Brain microvascular endothelial cell (primary cell): ENCODE measurements around the gene ACOX3.

Experiments used
- DNase-seq: peaks from one replicate; pipeline ENCODE4 v3.0.0-alpha.2; 2020
- H3K27ac ChIP-seq: fragments of 250-450 bp; sonication (Bioruptor Pico); 2 replicates; pipeline ENCODE4 v1.5.1; 2020; ENCODE audit warnings: mild to moderate bottlenecking, moderate library complexity
- H3K27me3 ChIP-seq: fragments of 250-450 bp; sonication (Bioruptor Pico); replicated peaks from 2 replicates; pipeline ENCODE4 v1.5.1; 2020; ENCODE audit warnings: mild to moderate bottlenecking
- H3K36me3 ChIP-seq: fragments of 250-450 bp; sonication (Bioruptor Pico); replicated peaks from 2 replicates; pipeline ENCODE4 v1.5.1; 2020; ENCODE audit warnings: mild to moderate bottlenecking
- H3K4me3 ChIP-seq: 2 replicates; pipeline ENCODE4 v1.5.1; 2011; ENCODE audit warnings: low read depth, mild to moderate bottlenecking, control low read depth, low read length, moderate library complexity
- in situ Hi-C: cut with HindIII; loops from 2 replicates; pipeline ENCODE4 v1.10.0; 2017; ENCODE audit warnings: low sequenced_read_pairs, low pct_ligation_motif_present
- TF ChIP-seq, protein P1 (sequence below): IDR thresholded peaks from 2 replicates; pipeline ENCODE4 v1.5.1; 2011; ENCODE audit warnings: low read depth, mild to moderate bottlenecking, moderate library complexity, low read length, control low read depth, inconsistent platforms; ENCODE audit errors: missing control alignments

The ACOX3 gene

DNA sequence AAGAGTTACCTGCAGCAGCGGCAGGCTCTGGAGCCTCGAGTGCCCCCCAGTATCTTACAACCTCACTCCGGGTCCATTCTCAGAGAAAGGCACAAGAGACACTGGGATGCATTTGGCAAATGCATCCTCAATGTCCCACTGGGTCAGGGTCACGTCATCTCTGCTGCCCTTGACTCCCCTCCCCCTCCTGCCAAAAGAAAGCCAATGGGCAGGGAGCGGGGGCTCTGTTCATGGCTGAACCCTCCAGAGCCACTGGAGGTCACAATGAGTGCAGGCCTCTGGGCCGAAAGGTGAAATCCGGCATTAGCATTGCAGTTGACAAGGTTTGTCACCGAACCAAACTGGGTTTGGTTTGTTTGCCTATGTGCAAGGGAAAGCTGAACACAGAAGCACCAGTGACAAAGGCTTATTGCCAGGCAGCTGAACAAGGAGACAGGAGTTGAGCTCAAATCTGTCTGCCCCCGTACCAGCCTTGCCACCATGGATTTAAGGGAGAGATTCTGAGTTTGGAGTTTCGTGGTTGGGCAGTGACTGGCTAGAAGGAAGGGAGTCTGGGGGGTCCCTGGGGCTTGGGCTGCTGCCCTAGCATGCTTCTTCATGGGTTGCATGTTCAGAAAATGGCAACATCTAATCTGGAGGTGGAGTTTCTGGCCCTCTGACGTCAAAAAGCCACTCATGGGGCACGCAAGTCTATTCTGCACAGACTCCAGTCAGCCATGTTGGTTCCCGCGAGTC is 106.6 kb downstream of the ACOX3 start:
- in situ Hi-C loops, result no loop called here
- Histone ChIP-seq H3K27me3 (no peaks in the 10 kb centered on the region), H3K4me3 (no peak overlapping the region), H3K27ac (no peak overlapping the region), H3K36me3 (no peaks in the 10 kb centered on the region)
- TF ChIP-seq, protein P1, sequence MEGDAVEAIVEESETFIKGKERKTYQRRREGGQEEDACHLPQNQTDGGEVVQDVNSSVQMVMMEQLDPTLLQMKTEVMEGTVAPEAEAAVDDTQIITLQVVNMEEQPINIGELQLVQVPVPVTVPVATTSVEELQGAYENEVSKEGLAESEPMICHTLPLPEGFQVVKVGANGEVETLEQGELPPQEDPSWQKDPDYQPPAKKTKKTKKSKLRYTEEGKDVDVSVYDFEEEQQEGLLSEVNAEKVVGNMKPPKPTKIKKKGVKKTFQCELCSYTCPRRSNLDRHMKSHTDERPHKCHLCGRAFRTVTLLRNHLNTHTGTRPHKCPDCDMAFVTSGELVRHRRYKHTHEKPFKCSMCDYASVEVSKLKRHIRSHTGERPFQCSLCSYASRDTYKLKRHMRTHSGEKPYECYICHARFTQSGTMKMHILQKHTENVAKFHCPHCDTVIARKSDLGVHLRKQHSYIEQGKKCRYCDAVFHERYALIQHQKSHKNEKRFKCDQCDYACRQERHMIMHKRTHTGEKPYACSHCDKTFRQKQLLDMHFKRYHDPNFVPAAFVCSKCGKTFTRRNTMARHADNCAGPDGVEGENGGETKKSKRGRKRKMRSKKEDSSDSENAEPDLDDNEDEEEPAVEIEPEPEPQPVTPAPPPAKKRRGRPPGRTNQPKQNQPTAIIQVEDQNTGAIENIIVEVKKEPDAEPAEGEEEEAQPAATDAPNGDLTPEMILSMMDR, result no peak
- DNase-seq, result no peak

DNA sequence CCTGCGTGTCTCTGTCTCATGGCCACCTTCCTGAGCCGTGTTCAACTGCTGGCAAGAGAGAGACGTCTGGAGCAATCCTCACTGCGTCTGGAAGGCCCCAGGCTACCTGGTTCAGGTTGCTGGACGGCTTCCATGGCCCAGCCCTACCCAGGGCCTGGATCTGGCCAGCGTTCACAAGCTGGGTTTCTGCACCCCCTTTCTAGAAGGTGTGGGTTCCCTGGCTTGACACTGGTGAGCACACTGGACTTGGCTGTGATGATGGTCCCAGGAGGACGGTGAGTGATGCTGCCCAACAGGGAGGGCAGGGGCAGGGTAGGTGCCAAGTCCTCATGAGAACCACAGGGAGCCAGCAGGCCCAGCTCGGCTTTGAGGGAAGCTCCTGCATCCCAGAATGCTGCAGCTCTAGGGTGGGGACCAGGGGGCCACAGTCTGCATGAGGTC is 107.6 kb downstream of the ACOX3 start:
- TF ChIP-seq, protein P1, result no peak
- H3K36me3 ChIP-seq, result no peaks in the 10 kb centered on the region
- in situ Hi-C loops, result no loop called here
- no peak overlapping the region for H3K27ac ChIP-seq
- no peak overlapping the region for H3K4me3 ChIP-seq
- H3K27me3 ChIP-seq, result no peaks in the 10 kb centered on the region
- DNase-seq, result no peak

DNA sequence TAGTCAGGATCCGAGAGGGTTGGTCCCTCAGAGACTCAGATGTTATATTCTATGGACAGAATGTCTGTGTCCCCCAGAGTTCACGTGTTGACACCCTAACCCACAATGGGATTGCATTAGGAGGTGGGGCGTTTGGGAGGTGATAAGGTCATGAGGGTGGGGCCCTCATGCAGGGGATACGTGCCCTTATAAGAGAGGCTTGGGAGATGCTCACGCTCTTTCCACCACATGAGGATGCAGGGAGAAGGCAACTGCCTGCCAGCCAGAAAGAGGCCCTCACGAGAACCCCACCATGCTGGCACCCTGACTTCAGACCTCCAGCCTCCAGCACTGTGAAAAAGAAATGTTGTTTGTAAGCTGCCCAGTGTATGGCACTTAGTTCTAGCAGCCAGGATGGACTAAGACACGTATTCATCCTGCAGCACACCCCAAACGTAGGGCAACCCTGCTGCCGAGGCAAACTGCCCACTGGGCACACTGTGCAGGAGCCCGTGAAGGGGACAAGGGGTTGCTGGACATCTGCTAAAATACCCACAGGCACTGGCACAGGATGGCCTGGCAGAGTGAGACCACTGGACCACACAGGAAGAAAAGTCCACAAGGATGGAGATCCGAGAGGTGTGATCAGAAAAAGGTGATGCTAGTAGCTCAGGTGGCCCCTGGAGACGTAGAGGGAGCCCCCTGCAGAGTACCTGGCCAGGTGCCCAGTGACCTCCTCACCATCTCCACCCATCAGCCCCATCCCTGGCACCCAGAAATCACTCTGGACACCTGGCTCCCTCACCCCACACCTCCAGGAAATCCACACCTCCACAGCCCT is 108.3 kb downstream of the ACOX3 start:
- in situ Hi-C loops, result no loop called here
- DNase-seq, result no peak

DNA sequence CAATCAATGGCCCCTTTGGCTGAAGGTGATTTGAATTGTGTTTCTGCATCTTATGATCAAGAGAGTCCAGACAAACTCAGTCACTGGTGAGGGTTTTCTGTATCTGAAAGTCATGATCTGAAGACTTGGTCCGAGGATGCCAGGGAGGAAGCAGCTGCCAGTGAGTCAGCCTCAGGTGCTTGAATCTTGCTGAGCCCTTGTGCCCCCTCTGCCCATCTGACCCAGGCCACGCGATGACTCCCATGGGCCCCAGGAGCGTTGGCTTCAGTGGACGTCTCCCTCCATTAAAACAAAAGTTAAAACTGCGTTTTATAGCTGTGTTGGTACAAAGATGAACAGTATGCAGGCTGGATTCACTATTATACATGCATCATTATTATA is 109.0 kb downstream of the ACOX3 start:
- TF ChIP-seq, protein P1, result no peak
- Histone ChIP-seq H3K4me3 (no peak overlapping the region), H3K36me3 (no peaks in the 10 kb centered on the region), H3K27me3 (no peaks in the 10 kb centered on the region), H3K27ac (no peak overlapping the region)
- in situ Hi-C loops, result no loop called here
- DNase-seq, result no peak

More for the DNA sequence above, 108.3 kb downstream of the ACOX3 start:
- Histone ChIP-seq H3K36me3 (no peaks in the 10 kb centered on the region), H3K4me3 (no peak overlapping the region), H3K27ac (no peak overlapping the region), H3K27me3 (no peaks in the 10 kb centered on the region)
- TF ChIP-seq, protein P1, result no peak

DNA sequence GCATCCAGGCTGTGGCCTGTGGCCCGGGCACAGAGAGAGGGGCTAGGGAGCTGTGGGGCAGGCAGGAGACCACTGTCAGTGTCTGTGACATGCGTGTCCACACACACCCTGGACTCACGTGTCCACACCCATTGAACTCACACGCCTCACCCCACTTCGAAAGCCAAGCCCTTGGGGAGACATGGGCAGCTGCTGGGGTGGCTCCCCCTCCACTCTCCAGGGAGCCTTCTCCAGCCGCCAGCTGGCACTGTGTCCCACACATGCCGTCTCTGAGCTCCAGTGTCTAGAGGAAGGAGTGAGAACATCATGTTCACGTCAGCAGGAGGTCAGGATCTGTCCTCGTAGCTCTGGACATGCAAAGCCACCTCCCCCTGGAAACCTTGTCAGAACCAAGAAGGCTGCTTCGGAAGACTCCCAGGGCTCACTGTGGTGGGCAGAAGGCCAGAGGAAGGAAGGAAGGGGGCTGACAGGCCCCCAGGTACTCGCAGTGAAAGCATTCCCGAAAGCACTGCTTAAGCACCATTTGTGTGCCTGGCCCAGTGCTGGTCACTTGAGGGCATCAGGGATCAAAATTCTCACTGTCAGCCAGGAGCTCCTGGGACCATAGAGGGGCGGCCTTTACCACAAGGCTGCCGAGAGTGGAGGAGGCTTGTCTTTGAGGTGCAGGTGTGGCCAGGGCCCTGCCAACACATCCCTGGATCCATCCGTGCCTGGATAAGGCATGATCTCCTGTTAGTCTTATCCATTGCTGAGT is 109.5 kb downstream of the ACOX3 start:
- in situ Hi-C loops, result no loop called here
- no peak overlapping the region for H3K27ac ChIP-seq
- TF ChIP-seq, protein P1, result no peak
- no peak overlapping the region for H3K4me3 ChIP-seq
- no peak for DNase-seq
- no peaks in the 10 kb centered on the region for H3K27me3 ChIP-seq
- H3K36me3 ChIP-seq, result no peaks in the 10 kb centered on the region
